Epithelial cell of proximal tubule (primary cell): ENCODE data around the gene CELF1. TPM values are rescaled to one million over a fixed set of nuclear protein-coding genes. Genes with fewer than 3 reads are reported as not detected.

ENCODE experiments used
- DNase-seq: peaks from one replicate; pipeline ENCODE4 v3.0.0-alpha.2; 2011; ENCODE audit warnings: low read depth
- H3K4me3 ChIP-seq: 2 replicates; pipeline ENCODE4 v1.5.1; 2011; ENCODE audit warnings: low read depth, mild to moderate bottlenecking, low read length
- CTCF ChIP-seq: conservative IDR thresholded peaks from 2 replicates; pipeline ENCODE4 v1.5.1; 2012; ENCODE audit warnings: low read depth, mild to moderate bottlenecking, low read length
- total RNA-seq: library from RNA; depleted of rRNA; stranded (reverse); fragments of >200 nt; gene quantifications from 2 replicates; pipeline ENCODE4 v1.2.3, GENCODE V29; 2015

The CELF1 gene
- total RNA-seq, 1 donor from 2014 or later: 64.8 TPM

- TF ChIP-seq CTCF: no peak
- H3K4me3 ChIP-seq: no peak overlapping the region
- DNase-seq: no peak
Observed at GRCh38 chr11:47470671-47471070, 82.3 kb downstream of the CELF1 start.

GRCh38 chr11:47469361-47470179 lies 83.4 kb downstream of the CELF1 start:
- no peak overlapping the region for H3K4me3 ChIP-seq
- no peak for DNase-seq
- no peak for TF ChIP-seq CTCF

- DNase-seq: no peak
- H3K4me3 ChIP-seq: no peak overlapping the region
- TF ChIP-seq CTCF: no peak
Observed at GRCh38 chr11:47468598-47469214, 84.2 kb downstream of the CELF1 start.

- no peak for TF ChIP-seq CTCF
- DNase-seq: no peak
- H3K4me3 ChIP-seq: no peak overlapping the region
Observed at GRCh38 chr11:47467357-47467756, 85.6 kb downstream of the CELF1 start.

GRCh38 chr11:47466701-47467250 lies 86.2 kb downstream of the CELF1 start:
- TF ChIP-seq CTCF: no peak
- DNase-seq: no peak

GRCh38 chr11:47466201-47466600 lies 86.7 kb downstream of the CELF1 start:
- H3K4me3 ChIP-seq: no peak overlapping the region
- no peak for DNase-seq
- no peak for TF ChIP-seq CTCF

More at GRCh38 chr11:47466701-47467250, 86.2 kb downstream of the CELF1 start:
- H3K4me3 ChIP-seq: no peak overlapping the region
